Mesenchymal stem cell (in vitro differentiated cells and primary cell): ENCODE measurements around the gene CMTM7.

ENCODE experiments used
- DNase-seq: peaks from one replicate; pipeline ENCODE4 v3.0.0-alpha.2; 2013
- H2AFZ ChIP-seq: one replicate; pipeline ENCODE4 v1.6.1; 2013; ENCODE audit warnings: low read depth, mild to moderate bottlenecking, control low read depth, inconsistent platforms, low read length, moderate library complexity
- H2AK5ac ChIP-seq: 2 replicates; pipeline ENCODE4 v1.6.1; 2013; ENCODE audit warnings: low read length, moderate library complexity, mild to moderate bottlenecking, inconsistent platforms; ENCODE audit not compliant: severe bottlenecking
- H2BK120ac ChIP-seq: one replicate; pipeline ENCODE4 v1.6.1; 2013; ENCODE audit warnings: low read depth, mild to moderate bottlenecking, inconsistent platforms, low read length, moderate library complexity
- H2BK12ac ChIP-seq, 2 experiments: one replicate each; pipeline ENCODE4 v1.6.1; 2013; ENCODE audit warnings: inconsistent platforms in 2 of 2, low read length in 2 of 2, mild to moderate bottlenecking in 2 of 2, moderate library complexity in 2 of 2, control low read depth in 1 of 2
- H2BK15ac ChIP-seq: one replicate; pipeline ENCODE4 v1.6.1; 2013; ENCODE audit warnings: mild to moderate bottlenecking, low read depth, inconsistent platforms; ENCODE audit not compliant: poor library complexity, severe bottlenecking
- H2BK5ac ChIP-seq: 2 replicates; pipeline ENCODE4 v1.6.1; 2013; ENCODE audit warnings: low read depth, mild to moderate bottlenecking, low read length, control low read depth, inconsistent platforms; ENCODE audit not compliant: poor library complexity, severe bottlenecking
- H3K14ac ChIP-seq, 2 experiments: one replicate each; pipeline ENCODE4 v1.6.1; 2013; ENCODE audit warnings: inconsistent platforms in 2 of 2, low read length in 2 of 2, control low read depth in 1 of 2, mild to moderate bottlenecking in 1 of 2, moderate library complexity in 1 of 2
- H3K18ac ChIP-seq, 2 experiments: one replicate each; pipeline ENCODE4 v1.6.1; 2013; ENCODE audit warnings: inconsistent platforms in 2 of 2, low read length in 2 of 2, control low read depth in 1 of 2, low read depth in 1 of 2, mild to moderate bottlenecking in 1 of 2
- H3K23ac ChIP-seq, 2 experiments: one replicate each; pipeline ENCODE4 v1.6.1; 2013; ENCODE audit warnings: inconsistent platforms in 2 of 2, low read length in 2 of 2, mild to moderate bottlenecking in 2 of 2, moderate library complexity in 2 of 2, control low read depth in 1 of 2
- H3K27ac ChIP-seq: 2 replicates; pipeline ENCODE4 v1.5.1; 2013; ENCODE audit warnings: mild to moderate bottlenecking, moderate library complexity, low read length, control low read depth, inconsistent platforms; ENCODE audit not compliant: poor library complexity, severe bottlenecking
- H3K27me3 ChIP-seq, 2 experiments: 2 replicates each; pipeline versions ENCODE4 v1.6.1 to v1.7.0; 2013; ENCODE audit warnings: low read length in 2 of 2, mild to moderate bottlenecking in 2 of 2, moderate library complexity in 2 of 2, control low read depth in 1 of 2, inconsistent platforms in 1 of 2; ENCODE audit not compliant: control insufficient read depth in 1 of 2, insufficient read depth in 1 of 2
- H3K36me3 ChIP-seq, 2 experiments: 2 replicates each; pipeline versions ENCODE4 v1.6.1 to v1.7.0; 2013; ENCODE audit warnings: low read length in 2 of 2, control low read depth in 1 of 2, inconsistent platforms in 1 of 2, low read depth in 1 of 2, mild to moderate bottlenecking in 1 of 2; ENCODE audit not compliant: insufficient read depth in 2 of 2, control insufficient read depth in 1 of 2
- H3K4ac ChIP-seq, 2 experiments: one replicate each; pipeline ENCODE4 v1.6.1; 2013; ENCODE audit warnings: inconsistent platforms in 2 of 2, low read length in 2 of 2, mild to moderate bottlenecking in 2 of 2, moderate library complexity in 2 of 2, control low read depth in 1 of 2, low read depth in 1 of 2
- H3K4me1 ChIP-seq: 2 replicates; pipeline ENCODE4 v1.6.1; 2013; ENCODE audit warnings: low read depth, low read length, control low read depth; ENCODE audit not compliant: control insufficient read depth, insufficient read depth
- H3K4me2 ChIP-seq: 2 replicates; pipeline ENCODE4 v1.6.1; 2013; ENCODE audit warnings: low read length, mild to moderate bottlenecking, inconsistent platforms; ENCODE audit not compliant: poor library complexity, severe bottlenecking
- H3K4me3 ChIP-seq, 2 experiments: 2 replicates each; pipeline versions ENCODE4 v1.5.1 to v1.7.0; 2013; ENCODE audit warnings: low read length in 2 of 2, mild to moderate bottlenecking in 2 of 2, control low read depth in 1 of 2, low read depth in 1 of 2; ENCODE audit not compliant: insufficient read depth in 1 of 2
- H3K79me1 ChIP-seq: replicated peaks from 2 replicates; pipeline ENCODE4 v1.6.1; 2013; ENCODE audit warnings: mild to moderate bottlenecking, control low read depth, low read length, inconsistent platforms; ENCODE audit not compliant: poor library complexity, severe bottlenecking
- H3K9ac ChIP-seq: 2 replicates; pipeline ENCODE4 v1.7.0; 2013; ENCODE audit warnings: mild to moderate bottlenecking, low read length, moderate library complexity
- H3K9me3 ChIP-seq: 2 replicates; pipeline ENCODE4 v1.7.0; 2013; ENCODE audit warnings: mild to moderate bottlenecking, low read length; ENCODE audit not compliant: control insufficient read depth
- H4K8ac ChIP-seq: one replicate; pipeline ENCODE4 v1.6.1; 2013; ENCODE audit warnings: inconsistent platforms, mild to moderate bottlenecking, low read length, moderate library complexity
- H4K91ac ChIP-seq: one replicate; pipeline ENCODE4 v1.6.1; 2013; ENCODE audit warnings: mild to moderate bottlenecking, low read length, inconsistent platforms
- WGBS: methylation state at CpG from one replicate; pipeline ENCODE4 v1.1.7; 2013; ENCODE audit warnings: mixed read lengths; 5-methylcytosine and 5-hydroxymethylcytosine counted together

CMTM7 gene

DNA sequence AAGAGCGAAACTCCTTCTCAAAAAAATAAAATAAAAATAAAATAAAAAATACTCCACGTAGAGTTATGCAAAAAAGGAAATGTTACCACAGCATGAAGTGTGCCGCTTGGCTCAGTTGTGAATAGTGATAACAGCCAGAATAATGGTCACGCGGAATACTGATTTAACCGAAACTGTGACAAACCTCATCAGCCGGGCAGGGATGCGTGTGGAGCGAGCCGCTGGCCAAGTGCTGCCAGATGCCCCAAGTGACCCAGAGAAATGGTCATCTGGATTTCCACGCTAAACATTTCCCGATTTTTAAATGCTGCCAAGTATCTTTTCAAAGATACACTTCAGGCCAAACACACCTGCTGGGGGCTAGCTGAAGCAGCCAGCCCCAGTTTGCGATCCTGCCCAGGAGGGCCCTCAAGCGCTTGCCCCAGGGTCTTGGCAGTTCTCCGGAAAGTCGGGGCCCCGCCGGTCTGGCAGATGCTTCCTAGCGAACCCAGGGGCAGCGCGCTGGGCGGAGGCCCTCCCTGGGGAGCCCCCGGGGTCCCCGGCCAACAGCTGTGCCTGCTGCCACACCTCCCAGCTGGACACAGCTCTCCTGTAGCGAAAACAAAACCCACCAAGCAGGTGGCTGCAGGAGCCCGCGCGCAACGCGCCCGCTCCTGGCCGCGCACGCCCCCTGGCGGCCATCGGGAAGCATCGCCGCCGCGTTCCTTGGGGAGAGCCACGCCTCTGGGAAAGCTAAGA, 75.8 kb downstream of the CMTM7 start:
- no peak overlapping the region for H2AFZ ChIP-seq
- DNase-seq: peak; percentile 52
- no peaks in the 10 kb centered on the region for H3K9me3 ChIP-seq
- no peak overlapping the region for H2BK120ac ChIP-seq
- no peak overlapping the region for H2AK5ac ChIP-seq
- 49% methylated on average over 38 of the region's 41 CpGs for WGBS
- H3K9ac ChIP-seq: no peak overlapping the region
- H3K27ac ChIP-seq: no peak overlapping the region
- H3K4me1 ChIP-seq: peaks cover 14% of the 10 kb centered on the region
- H3K4me2 ChIP-seq: peak overlapping the region; percentile 20
- no peaks in the 10 kb centered on the region for H3K27me3 ChIP-seq
- peak overlapping the region in 1 of 2 experiments; percentile 49 for H3K4me3 ChIP-seq
- no peak overlapping the region for H3K4ac ChIP-seq
- H4K91ac ChIP-seq: no peak overlapping the region
- no peak overlapping the region for H3K14ac ChIP-seq
- peaks cover 4 to 11% of the 10 kb centered on the region in 2 experiments for H3K36me3 ChIP-seq
- H3K18ac ChIP-seq: no peak overlapping the region
- peaks cover 11% of the 10 kb centered on the region for H3K79me1 ChIP-seq
- H2BK15ac ChIP-seq: no peak overlapping the region
- no peak overlapping the region for H2BK12ac ChIP-seq
- no peak overlapping the region for H4K8ac ChIP-seq
- no peak overlapping the region for H2BK5ac ChIP-seq
- no peak overlapping the region for H3K23ac ChIP-seq

DNA sequence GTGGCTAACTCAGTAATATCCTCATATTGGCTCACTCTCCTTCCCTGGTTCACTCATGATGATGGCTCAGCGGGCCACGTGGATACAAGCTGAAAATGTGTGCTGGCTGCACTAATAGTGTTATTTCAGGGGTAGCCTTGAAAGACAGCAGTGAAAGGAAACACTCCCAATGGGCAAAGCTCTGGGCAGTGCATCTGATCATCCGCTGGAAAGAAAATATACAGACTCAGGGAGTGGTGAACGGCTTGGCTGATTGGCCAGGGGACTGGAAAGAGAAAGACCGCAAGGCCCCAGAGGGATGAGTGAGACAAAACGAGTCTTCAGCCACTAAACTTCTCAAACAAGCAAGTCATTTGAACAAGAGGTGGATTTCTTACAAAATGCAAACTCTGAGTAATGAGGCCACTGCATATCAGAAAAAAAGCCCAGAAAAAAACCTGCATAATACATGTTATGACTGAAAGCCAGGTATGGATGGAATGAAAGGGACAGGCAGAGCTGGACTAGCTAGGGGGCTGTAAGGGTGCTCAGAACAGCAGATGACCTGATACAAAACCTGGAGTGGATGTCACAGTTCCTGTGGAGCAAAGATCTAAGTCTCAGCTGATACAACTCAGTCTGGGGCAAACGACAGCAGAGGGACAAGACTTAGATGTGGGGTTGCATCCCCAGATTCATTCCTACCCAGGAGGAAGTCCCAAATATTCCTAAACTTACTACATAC, 77.7 kb downstream of the CMTM7 start:
- Histone ChIP-seq H3K4ac (no peak overlapping the region), H2BK15ac (no peak overlapping the region), H3K9me3 (no peaks in the 10 kb centered on the region), H2AFZ (no peak overlapping the region), H3K23ac (no peak overlapping the region), H3K79me1 (peaks cover 17% of the 10 kb centered on the region), H3K9ac (no peak overlapping the region), H3K18ac (no peak overlapping the region), H3K4me3 (no peak overlapping the region), H3K4me1 (peaks cover 14% of the 10 kb centered on the region), H2BK120ac (no peak overlapping the region), H3K27ac (peak overlapping the region; percentile 69), H3K36me3 (peaks cover 7 to 11% of the 10 kb centered on the region in 2 experiments), H4K91ac (no peak overlapping the region), H3K4me2 (no peak overlapping the region), H3K27me3 (no peaks in the 10 kb centered on the region), H2BK12ac (no peak overlapping the region), H2BK5ac (no peak overlapping the region), H4K8ac (no peak overlapping the region), H2AK5ac (peak overlapping the region; percentile 63), H3K14ac (no peak overlapping the region)
- WGBS: 84% methylated on average over 6 of the region's 7 CpGs
- no peak for DNase-seq

DNA sequence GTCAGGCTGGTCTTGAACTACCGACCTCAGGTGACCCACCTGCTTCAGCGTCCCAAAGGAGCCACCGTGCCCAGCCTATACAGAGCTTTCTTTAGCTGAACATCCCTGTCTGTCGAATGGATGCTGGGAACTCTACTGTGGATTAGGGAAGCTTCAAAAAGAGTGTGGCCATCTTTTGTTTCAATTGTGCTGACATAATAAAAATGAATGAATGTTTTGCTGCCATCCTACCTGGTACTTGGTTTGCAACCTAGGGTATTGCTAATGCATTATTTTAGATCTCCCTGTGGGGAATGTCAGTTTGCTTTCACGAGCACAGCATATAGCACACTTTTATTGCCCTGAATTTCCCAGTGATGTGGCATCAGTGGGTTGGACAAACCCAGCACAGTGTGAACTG, 78.7 kb downstream of the CMTM7 start:
- H2BK12ac ChIP-seq: peak overlapping the region in 1 of 2 experiments; percentile 3
- H2BK120ac ChIP-seq: no peak overlapping the region
- H3K14ac ChIP-seq: no peak overlapping the region
- no peak overlapping the region for H2BK5ac ChIP-seq
- peaks cover 14% of the 10 kb centered on the region for H3K4me1 ChIP-seq
- no peak overlapping the region for H3K9ac ChIP-seq
- H3K4ac ChIP-seq: no peak overlapping the region
- no peak overlapping the region for H3K4me3 ChIP-seq
- no peak overlapping the region for H4K8ac ChIP-seq
- no peak overlapping the region for H4K91ac ChIP-seq
- H3K23ac ChIP-seq: no peak overlapping the region
- H3K79me1 ChIP-seq: peaks cover 17% of the 10 kb centered on the region
- no peak overlapping the region for H3K18ac ChIP-seq
- H3K36me3 ChIP-seq: peaks cover 7 to 11% of the 10 kb centered on the region in 2 experiments
- H3K4me2 ChIP-seq: no peak overlapping the region
- DNase-seq: no peak
- H3K9me3 ChIP-seq: no peaks in the 10 kb centered on the region
- peak overlapping the region; percentile 59 for H3K27ac ChIP-seq
- H2AK5ac ChIP-seq: peak overlapping the region; percentile 49
- 97% methylated on average over 5 of the region's 5 CpGs for WGBS
- no peak overlapping the region for H2AFZ ChIP-seq
- H2BK15ac ChIP-seq: no peak overlapping the region
- H3K27me3 ChIP-seq: no peaks in the 10 kb centered on the region

DNA sequence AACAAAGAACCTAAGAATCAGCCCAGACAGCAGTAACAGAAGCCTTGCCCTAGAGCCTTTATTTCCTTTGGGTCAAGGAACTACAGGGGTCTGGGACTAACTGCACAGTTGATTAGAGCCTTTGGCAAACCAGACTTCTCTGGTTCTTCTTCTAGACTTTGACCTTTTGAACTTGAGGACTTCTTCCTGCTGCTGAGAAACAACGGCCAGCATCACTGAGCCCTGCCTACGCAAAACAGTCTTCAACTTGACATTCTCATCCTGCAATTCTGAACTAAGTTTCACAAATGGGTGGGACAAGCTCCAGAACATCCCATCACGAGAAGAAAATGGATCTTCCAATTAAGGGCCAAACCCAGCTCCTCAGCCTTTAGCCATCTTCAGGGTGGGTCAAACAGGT, 79.6 kb downstream of the CMTM7 start:
- whole genome bisulfite sequencing: 87% methylated on average over 3 of the region's 3 CpGs
- peaks cover 17% of the 10 kb centered on the region for H3K79me1 ChIP-seq

More for the DNA sequence above, 79.6 kb downstream of the CMTM7 start:
- H3K27ac ChIP-seq: no peak overlapping the region
- H3K9me3 ChIP-seq: no peaks in the 10 kb centered on the region
- H2AK5ac ChIP-seq: peak overlapping the region; percentile 70
- no peak for DNase-seq
- no peak overlapping the region for H3K14ac ChIP-seq
- peaks cover 7 to 11% of the 10 kb centered on the region in 2 experiments for H3K36me3 ChIP-seq
- H3K4me3 ChIP-seq: no peak overlapping the region
- H3K9ac ChIP-seq: no peak overlapping the region
- no peak overlapping the region for H2BK5ac ChIP-seq
- no peak overlapping the region for H3K18ac ChIP-seq
- H3K4ac ChIP-seq: peak overlapping the region in 1 of 2 experiments; percentile 13
- no peak overlapping the region for H2BK120ac ChIP-seq
- no peak overlapping the region for H2AFZ ChIP-seq
- no peak overlapping the region for H3K23ac ChIP-seq
- H3K4me2 ChIP-seq: no peak overlapping the region
- H2BK15ac ChIP-seq: no peak overlapping the region
- no peak overlapping the region for H4K8ac ChIP-seq
- no peaks in the 10 kb centered on the region for H3K27me3 ChIP-seq
- H4K91ac ChIP-seq: no peak overlapping the region
- peaks cover 14% of the 10 kb centered on the region for H3K4me1 ChIP-seq
- H2BK12ac ChIP-seq: no peak overlapping the region
